ENCODE measurements around the gene ITPR1.

ITPR1 gene

GRCh38 chr3:4829031-4829394 is 335.9 kb downstream of the ITPR1 start:
- DNase-seq (ENCODE audit: low read depth), result no peak

GRCh38 chr3:4830586-4830914 is 337.4 kb downstream of the ITPR1 start:
- DNase-seq (ENCODE audit: low read depth), result no peak

- no peak for DNase-seq (ENCODE audit: low read depth)
Observed at GRCh38 chr3:4831580-4831950, 338.4 kb downstream of the ITPR1 start.

- no peak for DNase-seq (ENCODE audit: low read depth)
Observed at GRCh38 chr3:4833471-4833870, 340.3 kb downstream of the ITPR1 start.

- no peak for DNase-seq (ENCODE audit: low read depth)
Observed at GRCh38 chr3:4834403-4834866, 341.3 kb downstream of the ITPR1 start.

- DNase-seq (ENCODE audit: low read depth), result no peak
Observed at GRCh38 chr3:4835616-4836043, 342.5 kb downstream of the ITPR1 start.

- no peak for DNase-seq (ENCODE audit: low read depth)
Observed at GRCh38 chr3:4836516-4836915, 343.4 kb downstream of the ITPR1 start.

- no peak for DNase-seq (ENCODE audit: low read depth)
Observed at GRCh38 chr3:4837374-4837930, 344.3 kb downstream of the ITPR1 start.

GRCh38 chr3:4838621-4839022 is 345.5 kb downstream of the ITPR1 start:
- no peak for DNase-seq (ENCODE audit: low read depth)

- DNase-seq (ENCODE audit: low read depth), result no peak
Observed at GRCh38 chr3:4839278-4839677, 346.1 kb downstream of the ITPR1 start.

GRCh38 chr3:4841225-4841624 is 348.1 kb downstream of the ITPR1 start:
- DNase-seq (ENCODE audit: low read depth), result no peak

- peak; percentile 35 for DNase-seq (ENCODE audit: low read depth)
Observed at GRCh38 chr3:4841776-4842440, 348.8 kb downstream of the ITPR1 start.

GRCh38 chr3:4843619-4844018 is 350.5 kb downstream of the ITPR1 start:
- DNase-seq (ENCODE audit: low read depth), result no peak

- DNase-seq (ENCODE audit: low read depth), result no peak
Observed at GRCh38 chr3:4845882-4846281, 352.7 kb downstream of the ITPR1 start.

GRCh38 chr3:4846543-4846942 is 353.4 kb downstream of the ITPR1 start:
- no peak for DNase-seq (ENCODE audit: low read depth)

- no peak for DNase-seq (ENCODE audit: low read depth)
Observed at GRCh38 chr3:4848176-4848825, 355.2 kb downstream of the ITPR1 start.

GRCh38 chr3:4849136-4849535 is 356.0 kb downstream of the ITPR1 start:
- DNase-seq (ENCODE audit: low read depth), result no peak

GRCh38 chr3:4849739-4850138 is 356.6 kb downstream of the ITPR1 start:
- no peak for DNase-seq (ENCODE audit: low read depth)

- DNase-seq (ENCODE audit: low read depth), result no peak
Observed at GRCh38 chr3:4850211-4850927, 357.2 kb downstream of the ITPR1 start.

GRCh38 chr3:4850928-4851265 is 357.7 kb downstream of the ITPR1 start:
- DNase-seq (ENCODE audit: low read depth), result no peak

GRCh38 chr3:4852780-4853748 is 359.9 kb downstream of the ITPR1 start:
- no peak for DNase-seq (ENCODE audit: low read depth)

- DNase-seq (ENCODE audit: low read depth), result no peak
Observed at GRCh38 chr3:4853749-4854140, 360.6 kb downstream of the ITPR1 start.
